ENCODE results near the gene OPRM1.

GRCh38 chr6:154060076-154060475, 21.0 kb downstream of the OPRM1 start:
- no peak for TF ChIP-seq CTCF (optimal IDR thresholded peaks at IDR 0.05 in 1 of 3, IDR thresholded peaks at IDR 0.05 in 1 of 3, conservative IDR thresholded peaks at IDR 0.05 in 1 of 3; ENCODE audit: extremely low read depth in 1 of 3, insufficient read depth in 2 of 3, low read length in 3 of 3)
- no peak for TF ChIP-seq EZH2 (IDR thresholded peaks at IDR 0.05; ENCODE audit: low read length)
